Measurements from ENCODE around the gene TOB1. TPM values are rescaled to one million over a fixed set of nuclear protein-coding genes. Genes with fewer than 3 reads are reported as not detected.

The TOB1 gene
- total RNA-seq, 1 experiment from 2014 or later = 31.6 TPM

GRCh38 chr17:50903604-50904517 lies 37.7 kb upstream of the TOB1 start:
- no peak overlapping the region for H3K4me3 Mint-ChIP-seq
- Histone ChIP-seq H4K8ac (replicated peaks; ENCODE audit: insufficient read length, low read depth, low read length) (no peak overlapping the region), H3K23ac (ENCODE audit: insufficient read length, low read depth, low read length) (no peak overlapping the region), H2BK5ac (ENCODE audit: insufficient read length, low read length) (no peak overlapping the region), H2BK120ac (ENCODE audit: low read depth, low read length, poor library complexity, severe bottlenecking) (no peak overlapping the region), H4K5ac (ENCODE audit: insufficient read length, low read depth, low read length) (no peak overlapping the region), H4K91ac (ENCODE audit: insufficient read length, low read depth, low read length) (no peak overlapping the region), H4K20me1 (ENCODE audit: control insufficient read depth, insufficient read depth, insufficient read length) (no peaks in the 10 kb centered on the region), H3K27me3 (ENCODE audit: insufficient read depth, low read length) (no peaks in the 10 kb centered on the region), H2AFZ (ENCODE audit: low read length) (no peak overlapping the region), H3K9me3 (ENCODE audit: control insufficient read depth, low read depth, low read length) (no peaks in the 10 kb centered on the region), H3K18ac (ENCODE audit: insufficient read length, low read depth, low read length) (no peak overlapping the region), H2BK20ac (ENCODE audit: low read depth, low read length, poor library complexity, severe bottlenecking) (no peak overlapping the region), H2BK15ac (ENCODE audit: low read depth, low read length) (no peak overlapping the region), H2AK5ac (ENCODE audit: insufficient read length, low read length) (no peak overlapping the region), H3K23me2 (ENCODE audit: insufficient read length, low read depth, low read length, poor library complexity, severe bottlenecking) (no peaks in the 10 kb centered on the region), H3K56ac (ENCODE audit: insufficient read length, low read depth, low read length) (no peak overlapping the region), H3K14ac (ENCODE audit: insufficient read depth, low read length) (no peak overlapping the region), H3T11ph (ENCODE audit: low read length) (no peak overlapping the region), H3K4me2 (ENCODE audit: insufficient read depth, insufficient read length, low read length) (no peak overlapping the region), H3K4ac (ENCODE audit: low read depth, low read length) (no peak overlapping the region), H3K4me1 (ENCODE audit: insufficient read depth, low read length) (peaks cover 14% of the 10 kb centered on the region), H3K79me2 (ENCODE audit: insufficient read depth, low read length) (no peaks in the 10 kb centered on the region), H2BK12ac (ENCODE audit: insufficient read length, low read depth, low read length) (no peak overlapping the region), H3K27ac (ENCODE audit: insufficient read length, low read depth, low read length) (no peak overlapping the region), H3K79me1 (ENCODE audit: insufficient read depth, low read depth, low read length, poor library complexity, severe bottlenecking) (no peaks in the 10 kb centered on the region), H3K9ac (ENCODE audit: extremely low read depth, insufficient read length, low read length) (no peak overlapping the region)
- no peaks in the 10 kb centered on the region; the same call in 1 of the 2 replicates for H3K27me3 Mint-ChIP-seq (ENCODE audit: low read depth)
- DNase-seq = no peak
- TF ChIP-seq CTCF (conservative IDR thresholded peaks at IDR 0.05) = no peak
- no CpG with 5 or more reads among the region's 10 CpGs for WGBS (ENCODE audit: extremely low coverage, insufficient read length, low lambda C conversion rate)
- peak overlapping the region in 2 of 3 experiments; percentile 46 to 89; a peak in 4 of 7 replicates for H3K27ac Mint-ChIP-seq
- no peaks in the 10 kb centered on the region for H3K36me3 Mint-ChIP-seq (ENCODE audit: insufficient read depth in 1 of 3, low read depth in 3 of 3)
- no peaks in the 10 kb centered on the region; a peak in 1 of 5 replicates for H3K9me3 Mint-ChIP-seq
- H3K4me1 Mint-ChIP-seq = peaks cover 54 to 61% of the 10 kb centered on the region in 2 experiments

All from H9 (cell line).